NCI-H2227 treated with DMSO at 0.1 percent for 48 hours (cell line): ENCODE results near the gene MRPL11.
"Not testable (repeated sequence)": the region's sequence is repeated elsewhere in the genome, so short reads cannot be mapped to it uniquely, and the experiment has no call there.

Source experiments
- DNase-seq: peaks from one replicate; lab custom pipeline; 2025; lab: John Stamatoyannopoulos, UW

The MRPL11 gene

GRCh38 chr11:66431287-66431686 is 7.4 kb downstream of the MRPL11 start:
- not testable (repeated sequence) for DNase-seq

DNA sequence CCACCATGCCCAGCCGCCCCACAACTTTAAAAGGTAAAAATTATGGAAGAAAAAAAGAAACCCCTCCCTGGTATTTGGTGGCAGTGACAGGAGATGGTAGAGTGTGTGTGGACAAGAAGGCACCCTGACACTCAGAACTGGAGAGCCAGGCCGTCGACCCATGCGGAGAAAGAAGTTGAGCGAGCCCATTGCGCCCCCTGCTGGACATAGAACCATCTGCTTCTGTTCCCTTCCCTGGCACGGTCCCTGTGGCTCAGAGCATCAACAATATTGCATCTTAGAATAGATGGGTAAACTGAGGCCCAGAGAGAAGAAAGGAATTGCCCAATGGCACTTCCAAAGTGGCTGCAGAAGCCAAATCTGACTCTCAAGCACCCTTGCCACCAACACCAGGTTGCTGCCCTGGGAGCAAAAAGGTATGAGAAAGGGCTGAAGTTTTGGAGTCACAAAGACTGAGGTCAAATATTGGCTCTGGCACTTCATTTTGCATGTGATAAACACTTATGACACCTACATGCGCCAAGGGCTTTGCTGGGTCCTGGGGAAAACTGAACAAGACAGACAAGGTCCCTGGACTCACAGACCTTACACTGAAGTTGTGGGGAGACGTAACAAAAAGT is 8.6 kb downstream of the MRPL11 start:
- peak; percentile 64 for DNase-seq

- no peak for DNase-seq
Observed at GRCh38 chr11:66428933-66429332, 9.7 kb downstream of the MRPL11 start.

GRCh38 chr11:66426314-66426713 is 12.3 kb downstream of the MRPL11 start:
- DNase-seq, result no peak

- no peak for DNase-seq
Observed at GRCh38 chr11:66421492-66422205, 17.0 kb downstream of the MRPL11 start.

GRCh38 chr11:66420671-66421476 is 17.8 kb downstream of the MRPL11 start, which contains the start of gene NPAS4:
Gene NPAS4 (plus strand): TSS chr11:66421035. CDS start chr11:66421180, 145 bp downstream.
- DNase-seq, result peak; percentile 82

DNA sequence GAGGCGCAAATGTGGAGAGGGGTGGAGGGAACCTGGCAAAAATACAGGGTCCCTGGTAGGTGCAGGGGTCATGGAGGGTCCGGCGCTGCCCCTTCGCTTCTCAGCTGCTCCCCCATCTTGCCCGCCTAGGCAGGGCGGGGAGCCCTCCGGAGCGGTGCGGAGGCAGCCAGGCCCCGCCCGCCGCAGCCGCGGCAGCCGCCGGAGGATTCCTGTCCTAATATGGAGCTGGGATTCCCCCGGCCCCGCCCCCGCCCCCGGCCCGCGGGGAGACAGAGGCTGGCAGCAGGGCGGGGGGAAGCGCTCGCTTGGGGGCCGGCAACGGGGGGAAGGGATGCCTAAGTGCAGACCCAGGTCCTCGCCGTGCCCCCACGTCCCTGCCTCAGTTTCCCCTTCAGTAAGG is 18.8 kb downstream of the MRPL11 start:
- peak; percentile 37 for DNase-seq

- DNase-seq, result no peak
Observed at GRCh38 chr11:66418986-66419308, 19.7 kb downstream of the MRPL11 start.

- DNase-seq, result peak; percentile 89
Observed at GRCh38 chr11:66418168-66418985, 20.3 kb downstream of the MRPL11 start.

- DNase-seq, result peak; percentile 55
Observed at GRCh38 chr11:66417000-66417399, 21.6 kb downstream of the MRPL11 start.

DNA sequence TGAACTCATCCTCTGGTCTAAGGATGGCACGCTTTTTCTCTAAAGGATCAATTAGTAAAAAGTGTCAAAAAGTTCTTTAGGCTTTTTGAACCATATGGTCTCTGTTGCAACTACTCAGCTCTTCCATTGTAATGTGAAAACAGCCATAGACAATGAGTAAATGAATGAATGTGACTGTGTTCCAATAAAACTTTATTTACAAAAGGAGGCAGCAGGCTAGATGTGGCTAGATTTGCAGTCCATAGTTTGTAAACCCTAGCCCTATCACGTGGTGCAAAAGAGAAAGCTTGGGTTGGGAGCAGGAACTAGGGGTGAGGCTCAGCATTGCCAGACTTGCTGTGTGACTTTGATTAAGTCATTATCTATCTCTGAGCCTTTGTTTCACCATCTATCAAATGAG is 23.2 kb downstream of the MRPL11 start:
- DNase-seq, result no peak

DNA sequence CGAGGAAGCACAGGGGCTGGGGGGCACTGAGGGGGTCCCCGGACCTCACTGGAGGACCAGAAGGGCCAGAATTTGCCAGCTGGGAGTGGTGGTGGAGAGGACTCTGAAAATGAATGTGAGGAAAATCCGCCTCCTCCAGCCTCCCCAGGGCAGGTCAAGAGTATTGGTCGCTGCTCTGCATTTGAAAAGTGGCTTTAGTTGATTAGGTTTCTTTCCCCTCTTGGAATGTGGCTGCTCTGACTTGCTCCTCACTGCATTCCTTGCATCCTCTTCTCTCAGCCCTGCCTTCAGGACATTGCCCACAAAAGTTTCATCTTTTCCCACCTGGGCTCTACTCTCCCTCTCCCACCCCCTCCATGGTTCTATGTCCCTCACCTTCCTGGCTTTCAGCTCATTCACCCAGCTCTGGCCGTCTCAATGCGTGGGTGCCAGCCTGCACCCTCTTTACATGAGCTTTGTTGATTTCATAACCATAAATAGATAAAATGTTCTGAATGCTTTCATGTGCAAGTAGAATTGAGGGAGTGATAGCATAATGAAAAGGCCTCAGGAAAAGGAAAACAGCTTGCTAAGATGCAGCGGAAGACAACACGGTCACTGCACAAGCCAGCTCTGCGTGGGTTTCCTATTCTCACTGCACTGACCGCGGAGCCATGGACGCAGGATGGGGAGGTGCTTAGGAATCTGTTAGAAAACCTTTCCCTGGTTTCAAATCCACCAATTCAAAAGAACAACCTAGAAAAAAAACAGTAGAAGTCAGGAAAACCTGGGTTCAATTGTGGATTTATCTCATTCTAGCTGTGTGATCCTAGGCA is 24.3 kb downstream of the MRPL11 start:
- DNase-seq, result no peak

DNA sequence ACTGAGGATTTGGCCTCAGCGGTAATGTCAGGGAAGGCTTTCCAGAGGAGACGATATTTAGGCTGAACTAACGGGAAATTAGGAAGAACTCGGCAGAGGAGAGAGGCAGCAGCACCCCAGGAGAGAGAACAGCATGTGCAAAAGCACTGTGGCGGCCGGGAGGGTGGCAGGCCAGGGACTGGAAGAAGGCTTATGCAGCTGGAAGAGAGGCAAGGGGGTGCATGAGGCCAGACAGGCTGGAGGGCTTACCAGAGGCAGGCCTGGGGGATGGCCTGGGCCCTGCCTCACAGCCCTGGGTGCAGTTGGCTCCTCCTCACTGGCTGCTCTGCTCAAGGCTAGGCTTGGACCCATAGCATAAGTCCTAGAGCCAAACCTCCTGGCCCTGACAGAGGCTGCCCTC is 25.5 kb downstream of the MRPL11 start:
- DNase-seq, result no peak

- no peak for DNase-seq
Observed at GRCh38 chr11:66412110-66412509, 26.5 kb downstream of the MRPL11 start.

GRCh38 chr11:66411323-66411722 is 27.3 kb downstream of the MRPL11 start:
- no peak for DNase-seq

GRCh38 chr11:66410191-66410590 is 28.5 kb downstream of the MRPL11 start:
- no peak for DNase-seq

DNA sequence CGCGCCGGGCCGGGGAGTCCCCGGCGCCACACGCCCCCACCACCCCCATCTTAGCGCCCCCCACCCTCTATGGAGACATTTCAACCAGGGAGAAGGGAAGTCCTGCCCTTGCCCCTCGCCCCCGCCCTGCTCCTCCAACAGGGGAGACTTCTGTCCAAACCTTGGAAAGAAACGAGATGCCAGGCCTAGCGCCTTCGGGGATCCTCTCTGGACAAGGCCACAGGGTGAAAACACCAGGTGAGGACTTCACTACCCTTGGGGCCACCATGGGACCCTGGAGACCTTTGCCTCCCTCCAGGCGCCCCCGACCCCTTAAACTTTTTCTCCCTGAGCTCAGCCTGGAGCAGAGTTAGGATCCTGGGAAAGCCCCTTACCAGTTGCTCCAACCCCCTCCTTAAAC is 29.4 kb downstream of the MRPL11 start:
- DNase-seq, result no peak

- DNase-seq, result peak; percentile 90
Observed at GRCh38 chr11:66408488-66409214, 30.0 kb downstream of the MRPL11 start.

- no peak for DNase-seq
Observed at GRCh38 chr11:66407651-66408050, 31.0 kb downstream of the MRPL11 start.

DNA sequence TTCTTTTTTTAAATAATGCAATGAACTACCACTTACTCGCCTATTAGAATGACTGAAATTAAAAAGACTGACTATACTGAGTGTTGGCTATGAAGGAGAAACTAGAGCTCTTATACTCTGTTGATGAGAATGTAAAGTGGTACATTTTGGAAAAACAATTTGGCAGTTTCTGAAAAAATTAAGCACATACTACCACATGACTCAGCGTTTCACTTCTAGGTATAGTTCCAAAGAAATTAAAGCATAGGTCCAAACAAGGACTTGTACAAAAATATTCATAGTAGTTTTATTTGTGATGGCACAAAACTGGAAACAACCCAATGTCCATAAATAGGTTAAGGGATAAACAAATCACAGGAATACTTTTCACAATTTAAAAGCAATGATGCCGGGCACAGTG is 44.7 kb downstream of the MRPL11 start:
- DNase-seq, result no peak

GRCh38 chr11:66391322-66391721 is 47.3 kb downstream of the MRPL11 start:
- DNase-seq, result no peak
